GM12875 (cell line): ENCODE measurements around the gene COPG2.
"Not testable (repeated sequence)": the region's sequence is repeated elsewhere in the genome, so short reads cannot be mapped to it uniquely, and the experiment has no call there.

Source experiments
- H3K4me3 ChIP-seq: one replicate; pipeline ENCODE4 v1.5.1; 2011; ENCODE audit warnings: low read depth, low read length, control low read depth
- TF ChIP-seq, protein P1 (sequence below): IDR thresholded peaks from 2 replicates; pipeline ENCODE4 v1.5.1; 2011; ENCODE audit warnings: low read depth, mild to moderate bottlenecking, control low read depth, inconsistent platforms, low read length, moderate library complexity, borderline replicate concordance; ENCODE audit not compliant: insufficient read depth

The COPG2 gene

DNA sequence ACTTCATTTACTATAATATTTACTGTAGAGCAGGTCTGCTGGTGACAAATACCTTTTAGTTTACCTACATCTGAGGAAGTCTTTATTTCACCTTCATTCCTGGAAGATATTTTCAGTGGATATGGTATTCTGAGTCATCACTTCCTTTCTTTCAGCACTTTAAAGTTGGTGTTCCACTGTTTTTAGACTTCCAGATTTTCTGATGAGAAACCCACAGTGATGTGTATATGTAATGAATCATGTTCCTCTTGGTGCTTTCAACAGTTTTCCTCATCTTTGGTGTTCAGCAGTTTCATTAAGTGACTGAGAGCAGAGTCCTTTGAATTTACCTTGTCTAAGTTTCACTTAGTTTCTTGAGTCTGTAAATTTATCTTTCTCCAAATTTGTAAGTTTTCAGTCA is 36.4 kb downstream of the COPG2 start:
- no peak overlapping the region for H3K4me3 ChIP-seq
- TF ChIP-seq, protein P1, sequence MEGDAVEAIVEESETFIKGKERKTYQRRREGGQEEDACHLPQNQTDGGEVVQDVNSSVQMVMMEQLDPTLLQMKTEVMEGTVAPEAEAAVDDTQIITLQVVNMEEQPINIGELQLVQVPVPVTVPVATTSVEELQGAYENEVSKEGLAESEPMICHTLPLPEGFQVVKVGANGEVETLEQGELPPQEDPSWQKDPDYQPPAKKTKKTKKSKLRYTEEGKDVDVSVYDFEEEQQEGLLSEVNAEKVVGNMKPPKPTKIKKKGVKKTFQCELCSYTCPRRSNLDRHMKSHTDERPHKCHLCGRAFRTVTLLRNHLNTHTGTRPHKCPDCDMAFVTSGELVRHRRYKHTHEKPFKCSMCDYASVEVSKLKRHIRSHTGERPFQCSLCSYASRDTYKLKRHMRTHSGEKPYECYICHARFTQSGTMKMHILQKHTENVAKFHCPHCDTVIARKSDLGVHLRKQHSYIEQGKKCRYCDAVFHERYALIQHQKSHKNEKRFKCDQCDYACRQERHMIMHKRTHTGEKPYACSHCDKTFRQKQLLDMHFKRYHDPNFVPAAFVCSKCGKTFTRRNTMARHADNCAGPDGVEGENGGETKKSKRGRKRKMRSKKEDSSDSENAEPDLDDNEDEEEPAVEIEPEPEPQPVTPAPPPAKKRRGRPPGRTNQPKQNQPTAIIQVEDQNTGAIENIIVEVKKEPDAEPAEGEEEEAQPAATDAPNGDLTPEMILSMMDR: no peak

DNA sequence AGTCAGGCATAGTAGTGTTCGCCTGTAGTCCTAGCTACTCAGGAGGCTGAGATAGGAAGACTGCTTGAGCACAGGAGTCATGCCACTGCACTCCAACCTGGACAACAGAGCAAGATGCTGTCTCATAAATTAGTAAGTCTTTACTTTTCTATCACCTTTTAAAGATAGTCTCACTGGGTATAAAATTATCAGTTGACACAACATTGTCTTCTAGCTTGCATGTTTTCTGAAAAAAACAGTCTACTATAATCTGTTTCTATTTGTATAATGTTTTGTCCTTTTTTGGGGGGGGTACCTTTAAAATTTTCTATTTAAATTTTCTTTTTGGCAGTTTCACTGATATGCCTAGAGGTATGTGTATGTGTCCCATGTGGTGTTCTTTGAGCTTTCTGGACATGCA is 39.6 kb downstream of the COPG2 start:
- no peak overlapping the region for H3K4me3 ChIP-seq
- TF ChIP-seq, protein P1: no peak

DNA sequence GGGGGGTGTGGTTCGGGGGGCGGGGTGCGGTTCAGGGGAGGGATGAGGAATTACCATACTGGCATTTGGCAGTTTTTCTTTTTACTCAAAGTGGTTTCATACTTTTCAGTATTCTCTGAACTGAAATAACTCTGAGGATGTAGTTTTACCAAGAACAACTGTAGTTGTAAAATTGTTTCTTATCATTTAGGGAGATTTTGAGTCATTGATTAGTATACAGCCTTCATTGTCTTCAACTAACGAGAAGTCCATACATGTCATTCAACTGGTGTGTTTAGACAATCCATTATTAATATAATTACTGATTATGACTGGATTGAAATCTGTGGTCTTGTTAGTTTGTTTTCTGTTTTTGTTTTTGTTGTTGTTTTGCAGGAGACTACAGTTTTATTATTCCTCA is 40.8 kb downstream of the COPG2 start:
- no peak overlapping the region for H3K4me3 ChIP-seq
- TF ChIP-seq, protein P1: no peak

DNA sequence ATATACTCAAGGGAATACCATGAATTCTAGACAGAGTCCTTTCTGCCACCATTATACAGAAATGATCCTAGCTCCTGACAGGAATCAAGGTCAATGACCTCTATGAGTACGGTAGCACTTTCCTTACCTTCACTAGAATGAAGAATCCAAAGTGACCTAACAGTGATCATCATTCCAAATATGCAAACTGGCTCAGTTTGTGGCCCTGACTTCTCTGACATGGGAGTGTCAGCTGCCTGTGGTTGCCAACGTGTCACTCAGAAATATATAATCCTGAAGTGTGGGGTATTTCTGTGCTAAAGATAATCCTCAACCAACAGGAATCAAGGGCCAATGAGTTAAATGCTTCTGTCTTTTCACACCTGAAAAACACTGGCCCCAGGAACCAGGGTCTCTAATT is 45.7 kb downstream of the COPG2 start:
- TF ChIP-seq, protein P1: no peak
- H3K4me3 ChIP-seq: no peak overlapping the region

DNA sequence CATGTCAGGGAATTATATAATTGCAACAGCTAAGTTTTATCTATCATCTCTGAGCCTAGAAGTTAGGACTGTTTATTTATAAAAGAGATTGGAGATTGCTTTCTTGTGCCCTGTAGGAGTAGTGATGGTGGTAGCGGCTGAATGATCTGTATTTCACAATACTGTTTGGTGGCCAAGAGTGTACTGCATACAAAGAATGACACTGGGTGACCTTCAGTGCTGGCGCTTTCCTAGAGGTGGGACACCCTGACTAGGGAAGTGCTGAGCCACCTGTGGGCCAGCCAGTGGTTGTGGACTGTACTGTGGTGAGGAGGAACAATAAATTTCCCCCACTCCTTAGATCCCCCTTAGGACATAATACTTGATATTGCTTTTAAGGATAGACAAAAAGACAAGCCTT is 53.0 kb downstream of the COPG2 start:
- TF ChIP-seq, protein P1: no peak
- no peak overlapping the region for H3K4me3 ChIP-seq

DNA sequence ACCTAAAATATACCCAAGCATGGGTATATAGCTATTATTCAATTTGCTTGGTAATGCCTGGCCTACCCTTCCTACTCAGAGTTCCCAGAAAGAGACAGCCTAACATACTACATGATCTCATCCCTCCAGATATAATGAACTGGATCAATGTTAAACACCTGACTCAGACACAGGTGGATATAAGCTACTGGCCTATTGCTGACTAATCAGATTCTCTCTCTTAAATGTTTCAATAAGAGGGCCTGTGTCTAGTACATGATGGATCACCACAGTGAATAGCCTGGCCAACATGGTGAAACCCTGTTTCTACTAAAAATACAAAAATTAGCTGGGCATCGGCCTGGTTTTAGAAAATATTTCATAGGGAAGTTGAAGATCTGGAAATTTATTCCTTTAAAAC is 54.1 kb downstream of the COPG2 start:
- TF ChIP-seq, protein P1: no peak

DNA sequence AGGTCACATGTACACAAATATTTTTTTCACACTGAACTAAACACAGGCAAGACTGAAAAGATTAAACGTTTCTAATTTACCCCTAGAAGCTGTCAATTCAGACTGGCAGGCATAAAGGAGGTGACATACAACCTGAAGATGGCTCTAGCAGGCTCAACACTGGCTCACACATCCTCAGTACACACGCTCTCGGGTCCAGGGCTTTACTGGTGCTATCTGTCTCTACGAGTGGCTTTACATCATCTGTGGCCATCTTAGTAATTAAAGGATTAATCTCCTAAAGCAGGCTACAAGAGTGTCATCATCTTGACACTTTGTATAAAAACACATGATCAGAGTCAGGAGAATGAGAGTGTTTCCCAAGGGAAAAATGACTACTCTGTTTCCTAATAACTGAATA is 57.3 kb downstream of the COPG2 start:
- TF ChIP-seq, protein P1: no peak

More for the DNA sequence above, 54.1 kb downstream of the COPG2 start:
- H3K4me3 ChIP-seq: no peak overlapping the region

DNA sequence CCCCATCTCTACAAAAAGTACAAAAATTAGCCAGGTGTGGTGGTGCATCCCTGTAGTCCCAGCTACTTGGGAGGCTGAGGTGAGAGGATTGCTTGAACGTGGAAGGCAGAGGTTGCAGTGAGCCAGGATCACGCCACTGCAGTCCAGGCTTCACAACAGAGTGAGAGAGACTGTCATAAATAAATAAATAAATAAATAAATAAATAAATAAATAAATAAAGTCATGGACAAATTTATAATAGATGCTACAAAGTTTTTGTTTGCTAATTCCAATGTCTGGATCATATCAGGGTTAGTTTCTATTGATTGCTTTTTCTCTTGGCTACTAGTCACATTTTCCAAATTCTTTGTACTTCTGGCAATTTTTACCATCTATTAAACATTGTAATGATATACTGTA is 61.5 kb downstream of the COPG2 start:
- not testable (repeated sequence) for H3K4me3 ChIP-seq

More for the DNA sequence above, 57.3 kb downstream of the COPG2 start:
- no peak overlapping the region for H3K4me3 ChIP-seq
